HEK293 (cell line): ENCODE data around the gene GALNT13.

Experiments
- CTCF ChIA-PET: fragments of 350-600 bp; formaldehyde crosslinking; extraction: SDS; loops from one replicate; lab custom pipeline; 2021; ENCODE audit warnings: antibody characterized with exemption; lab: Yijun Ruan, JAX
- POLR2A ChIA-PET: fragments of 300-600 bp; formaldehyde crosslinking; extraction: SDS; loops from one replicate; lab custom pipeline; 2020; ENCODE audit warnings: antibody characterized with exemption, inconsistent platforms; lab: Yijun Ruan, JAX
- H3K27ac ChIP-seq: fragments of 200-500 bp; sonication (Bioruptor generic); 2 replicates; pipeline ENCODE4 v1.5.1; 2014; ENCODE audit warnings: low read depth, low read length, control low read depth, inconsistent platforms; ENCODE audit errors: extremely low read depth
- H3K36me3 ChIP-seq, 2 experiments: fragments of 200-500 bp in 1 of 2; sonication (Bioruptor generic) in 1 of 2; 1 replicate in 1 of 2; 2 replicates in 1 of 2; pipeline ENCODE4 v1.5.1; 2014 to 2017; ENCODE audit warnings: inconsistent platforms in 2 of 2, low read length in 2 of 2; ENCODE audit not compliant: control insufficient read depth in 2 of 2, insufficient read depth in 1 of 2
- H3K4me1 ChIP-seq: fragments of 200-500 bp; sonication (Bioruptor generic); 2 replicates; pipeline ENCODE4 v1.5.1; 2014; ENCODE audit warnings: mild to moderate bottlenecking, low read length, inconsistent platforms; ENCODE audit not compliant: control insufficient read depth, insufficient read depth
- H3K4me3 ChIP-seq: 2 replicates; pipeline ENCODE4 v1.5.1; 2011; ENCODE audit warnings: low read depth, mild to moderate bottlenecking, control low read depth, low read length, moderate library complexity
- H3K9me3 ChIP-seq: fragments of 200-500 bp; sonication (Bioruptor generic); 2 replicates; pipeline ENCODE4 v1.5.1; 2014; ENCODE audit warnings: low read depth, low read length, inconsistent platforms; ENCODE audit not compliant: control insufficient read depth, insufficient read depth
- AEBP2 ChIP-seq: fragments of 450-650 bp; formaldehyde crosslinking; IDR thresholded peaks from 2 replicates; pipeline ENCODE4 v1.5.1; 2016; ENCODE audit warnings: missing biosample characterization, missing genetic modification characterization, borderline replicate concordance
- GFI1B ChIP-seq: fragments of 450-650 bp; formaldehyde crosslinking; IDR thresholded peaks from 2 replicates; pipeline ENCODE4 v1.5.1; 2016; ENCODE audit warnings: missing biosample characterization, missing genetic modification characterization
- KLF10 ChIP-seq: fragments of 450-650 bp; IDR thresholded peaks from 2 replicates; pipeline ENCODE4 v1.5.1; 2018; ENCODE audit warnings: missing biosample characterization, mild to moderate bottlenecking, missing genetic modification characterization
- OSR2 ChIP-seq: fragments of 450-650 bp; formaldehyde crosslinking; IDR thresholded peaks from 2 replicates; pipeline ENCODE4 v1.5.1; 2016; ENCODE audit warnings: missing biosample characterization, missing genetic modification characterization
- PRDM1 ChIP-seq: fragments of 450-650 bp; formaldehyde crosslinking; IDR thresholded peaks from 2 replicates; pipeline ENCODE4; 2016; ENCODE audit warnings: missing biosample characterization, missing genetic modification characterization
- REPIN1 ChIP-seq: fragments of 450-650 bp; formaldehyde crosslinking; IDR thresholded peaks from 2 replicates; pipeline ENCODE4 v1.5.1; 2017; ENCODE audit warnings: missing biosample characterization, missing genetic modification characterization, low read depth
- SCRT2 ChIP-seq: fragments of 450-650 bp; formaldehyde crosslinking; IDR thresholded peaks from 2 replicates; pipeline ENCODE4 v1.5.1; 2016; ENCODE audit warnings: missing biosample characterization, missing genetic modification characterization
- SP2 ChIP-seq: fragments of 450-650 bp; formaldehyde crosslinking; IDR thresholded peaks from 2 replicates; pipeline ENCODE4 v1.5.1; 2016; ENCODE audit warnings: missing biosample characterization, missing genetic modification characterization
- TCF7L2 ChIP-seq: IDR thresholded peaks from 2 replicates; pipeline ENCODE4 v1.6.1; 2011; ENCODE audit warnings: low read depth, mild to moderate bottlenecking, inconsistent platforms, low read length, moderate library complexity, borderline replicate concordance
- TRIM28 ChIP-seq: IDR thresholded peaks from 2 replicates; pipeline ENCODE4 v1.6.1; 2011; ENCODE audit warnings: low read length, control low read depth, borderline replicate concordance
- YY1 ChIP-seq: fragments of 450-650 bp; formaldehyde crosslinking; IDR thresholded peaks from 2 replicates; pipeline ENCODE4 v1.5.1; 2018; ENCODE audit warnings: missing biosample characterization, missing genetic modification characterization
- ZFP37 ChIP-seq: fragments of 450-650 bp; formaldehyde crosslinking; IDR thresholded peaks from 2 replicates; pipeline ENCODE4 v1.5.1; 2016; ENCODE audit warnings: missing biosample characterization, missing genetic modification characterization
- ZIC2 ChIP-seq: fragments of 450-650 bp; formaldehyde crosslinking; IDR thresholded peaks from 2 replicates; pipeline ENCODE4 v1.5.1; 2016; ENCODE audit warnings: missing biosample characterization, missing genetic modification characterization
- ZNF10 ChIP-seq: fragments of 450-650 bp; formaldehyde crosslinking; IDR thresholded peaks from 2 replicates; pipeline ENCODE4 v1.5.1; 2017; ENCODE audit warnings: missing biosample characterization, missing genetic modification characterization
- ZNF138 ChIP-seq: fragments of 450-650 bp; formaldehyde crosslinking; IDR thresholded peaks from 2 replicates; pipeline ENCODE4 v1.5.1; 2016; ENCODE audit warnings: missing biosample characterization, missing genetic modification characterization, borderline replicate concordance
- ZNF140 ChIP-seq: fragments of 450-650 bp; formaldehyde crosslinking; IDR thresholded peaks from 2 replicates; pipeline ENCODE4 v1.5.1; 2016; ENCODE audit warnings: missing biosample characterization, missing genetic modification characterization
- ZNF266 ChIP-seq: fragments of 450-650 bp; formaldehyde crosslinking; IDR thresholded peaks from 2 replicates; pipeline ENCODE4 v1.5.1; 2016; ENCODE audit warnings: missing biosample characterization, missing genetic modification characterization, low read depth
- ZNF274 ChIP-seq, 2 experiments: fragments of 200-500 bp in 1 of 2; fragments of 450-650 bp in 1 of 2; sonication (Bioruptor generic) in 1 of 2; formaldehyde crosslinking in 1 of 2; IDR thresholded peaks; 2 replicates each; pipeline versions ENCODE4 v1.5.1 to v1.6.1; 2014 to 2016; ENCODE audit warnings: borderline replicate concordance in 1 of 2, inconsistent platforms in 1 of 2, low read length in 1 of 2, missing biosample characterization in 1 of 2, missing genetic modification characterization in 1 of 2
- ZNF292 ChIP-seq: fragments of 450-650 bp; formaldehyde crosslinking; IDR thresholded peaks from 2 replicates; pipeline ENCODE4 v1.5.1; 2016; ENCODE audit warnings: low read depth, missing biosample characterization, missing genetic modification characterization, borderline replicate concordance
- ZNF335 ChIP-seq: fragments of 450-650 bp; formaldehyde crosslinking; conservative IDR thresholded peaks from 2 replicates; pipeline ENCODE4 v1.5.1; 2016; ENCODE audit warnings: missing biosample characterization, missing genetic modification characterization
- ZNF404 ChIP-seq: fragments of 450-650 bp; formaldehyde crosslinking; IDR thresholded peaks from 2 replicates; pipeline ENCODE4 v1.5.1; 2017; ENCODE audit warnings: missing biosample characterization, missing genetic modification characterization
- ZNF514 ChIP-seq: fragments of 450-650 bp; formaldehyde crosslinking; IDR thresholded peaks from 2 replicates; pipeline ENCODE4 v1.5.1; 2016; ENCODE audit warnings: missing biosample characterization, missing genetic modification characterization
- ZNF529 ChIP-seq: fragments of 450-650 bp; formaldehyde crosslinking; IDR thresholded peaks from 2 replicates; pipeline ENCODE4 v1.5.1; 2017; ENCODE audit warnings: missing genetic modification characterization, missing biosample characterization; ENCODE audit not compliant: insufficient replicate concordance
- ZNF544 ChIP-seq: fragments of 450-650 bp; formaldehyde crosslinking; IDR thresholded peaks from 2 replicates; pipeline ENCODE4 v1.5.0; 2017; ENCODE audit warnings: missing biosample characterization, missing genetic modification characterization
- ZNF560 ChIP-seq: fragments of 450-650 bp; formaldehyde crosslinking; IDR thresholded peaks from 2 replicates; pipeline ENCODE4 v1.5.1; 2017; ENCODE audit warnings: missing biosample characterization, missing genetic modification characterization, borderline replicate concordance
- ZNF561 ChIP-seq: fragments of 450-650 bp; IDR thresholded peaks from 2 replicates; pipeline ENCODE4 v1.5.1; 2018; ENCODE audit warnings: missing biosample characterization, missing genetic modification characterization, borderline replicate concordance
- ZNF692 ChIP-seq: fragments of 450-650 bp; formaldehyde crosslinking; IDR thresholded peaks from 2 replicates; pipeline ENCODE4 v1.5.1; 2016; ENCODE audit warnings: missing biosample characterization, missing genetic modification characterization
- ZNF776 ChIP-seq: fragments of 450-650 bp; formaldehyde crosslinking; IDR thresholded peaks from 2 replicates; pipeline ENCODE4 v1.5.0; 2017; ENCODE audit warnings: missing biosample characterization, missing genetic modification characterization, borderline replicate concordance
- TF ChIP-seq, protein P1 (sequence below): fragments of 450-650 bp; formaldehyde crosslinking; IDR thresholded peaks from 2 replicates; pipeline ENCODE4 v1.5.1; 2016; ENCODE audit warnings: missing biosample characterization, missing genetic modification characterization
- TF ChIP-seq, protein P2 (sequence below): fragments of 450-650 bp; formaldehyde crosslinking; IDR thresholded peaks from 2 replicates; pipeline ENCODE4 v1.5.1; 2016; ENCODE audit warnings: missing biosample characterization, missing genetic modification characterization

Gene GALNT13

GRCh38 chr2:154231021-154231420 is 359.3 kb downstream of the GALNT13 start:
- H3K4me3 ChIP-seq: no peak overlapping the region
- CTCF ChIA-PET: no interaction called here
- TF ChIP-seq ZFP37 (tag by site-specific recombination): no peak
- TF ChIP-seq ZNF10 (tag by site-specific recombination): no peak
- TF ChIP-seq ZNF544: no peak
- no peak for TF ChIP-seq YY1 (tag by site-specific recombination)
- no peak for TF ChIP-seq ZNF529
- no peak for TF ChIP-seq ZNF514 (tag by site-specific recombination)
- no peak for TF ChIP-seq ZIC2 (tag by site-specific recombination)
- TF ChIP-seq ZNF274 (IDR thresholded peaks at IDR 0.05; ENCODE audit: low read length): no peak
- TF ChIP-seq ZNF274 (tag by site-specific recombination; IDR thresholded peaks at IDR 0.05; ENCODE audit: borderline replicate concordance): no peak
- no peak for TF ChIP-seq SP2 (tag by site-specific recombination)
- TF ChIP-seq, all 188 proteins: peak for 0
- Histone ChIP-seq H3K27ac (no peak overlapping the region), H3K9me3 (no peaks in the 10 kb centered on the region), H3K4me1 (no peaks in the 10 kb centered on the region), H3K36me3 (no peaks in the 10 kb centered on the region)
- POLR2A ChIA-PET: no interaction called here

DNA sequence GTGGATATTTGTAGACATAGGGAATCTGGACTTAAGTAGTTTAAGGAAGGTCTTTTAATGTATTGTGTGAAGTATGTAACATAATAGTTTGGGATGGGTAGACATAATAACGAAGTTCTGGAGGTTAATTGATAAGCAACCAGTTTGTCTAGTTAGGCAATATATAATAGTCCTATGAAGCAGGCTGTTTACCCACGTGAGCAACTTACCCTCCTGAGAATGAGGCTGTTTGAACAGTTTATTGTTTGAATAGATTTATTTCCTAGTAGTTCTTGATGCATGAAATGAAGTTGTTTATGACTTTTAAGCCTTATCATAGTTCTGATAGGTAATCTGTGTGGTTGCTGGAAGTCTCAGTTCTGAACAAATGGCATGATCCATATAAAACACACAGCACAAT is 361.5 kb downstream of the GALNT13 start:
- Histone ChIP-seq H3K9me3 (no peaks in the 10 kb centered on the region), H3K27ac (no peak overlapping the region), H3K36me3 (no peaks in the 10 kb centered on the region), H3K4me3 (no peak overlapping the region), H3K4me1 (no peaks in the 10 kb centered on the region)
- ChIA-PET CTCF (no interaction called here), POLR2A (no interaction called here)
- TF ChIP-seq ZNF561 (tag by site-specific recombination) (no peak), SCRT2 (tag by site-specific recombination) (no peak), TRIM28 (no peak), OSR2 (tag by site-specific recombination) (no peak), AEBP2 (tag by site-specific recombination) (no peak), ZNF140 (no peak), ZNF335 (tag by site-specific recombination) (no peak)

GRCh38 chr2:154238252-154238651 is 366.5 kb downstream of the GALNT13 start:
- ChIA-PET POLR2A (no interaction called here), CTCF (no interaction called here)
- Histone ChIP-seq H3K27ac (no peak overlapping the region), H3K9me3 (no peaks in the 10 kb centered on the region), H3K36me3 (no peaks in the 10 kb centered on the region), H3K4me1 (no peaks in the 10 kb centered on the region), H3K4me3 (no peak overlapping the region)
- no peak for TF ChIP-seq GFI1B
- no peak for TF ChIP-seq TCF7L2
- TF ChIP-seq ZNF560: no peak
- TF ChIP-seq, protein P1, sequence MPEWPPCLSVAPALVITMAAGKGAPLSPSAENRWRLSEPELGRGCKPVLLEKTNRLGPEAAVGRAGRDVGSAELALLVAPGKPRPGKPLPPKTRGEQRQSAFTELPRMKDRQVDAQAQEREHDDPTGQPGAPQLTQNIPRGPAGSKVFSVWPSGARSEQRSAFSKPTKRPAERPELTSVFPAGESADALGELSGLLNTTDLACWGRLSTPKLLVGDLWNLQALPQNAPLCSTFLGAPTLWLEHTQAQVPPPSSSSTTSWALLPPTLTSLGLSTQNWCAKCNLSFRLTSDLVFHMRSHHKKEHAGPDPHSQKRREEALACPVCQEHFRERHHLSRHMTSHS: no peak
- TF ChIP-seq ZNF292 (tag by site-specific recombination): no peak
- no peak for TF ChIP-seq KLF10 (tag by site-specific recombination)
- no peak for TF ChIP-seq REPIN1
- TF ChIP-seq PRDM1 (tag by site-specific recombination): no peak
- no peak for TF ChIP-seq ZNF404 (tag by site-specific recombination)
- no peak for TF ChIP-seq ZNF692 (tag by site-specific recombination)
- no peak for TF ChIP-seq ZNF266 (tag by site-specific recombination)
- TF ChIP-seq, protein P2, sequence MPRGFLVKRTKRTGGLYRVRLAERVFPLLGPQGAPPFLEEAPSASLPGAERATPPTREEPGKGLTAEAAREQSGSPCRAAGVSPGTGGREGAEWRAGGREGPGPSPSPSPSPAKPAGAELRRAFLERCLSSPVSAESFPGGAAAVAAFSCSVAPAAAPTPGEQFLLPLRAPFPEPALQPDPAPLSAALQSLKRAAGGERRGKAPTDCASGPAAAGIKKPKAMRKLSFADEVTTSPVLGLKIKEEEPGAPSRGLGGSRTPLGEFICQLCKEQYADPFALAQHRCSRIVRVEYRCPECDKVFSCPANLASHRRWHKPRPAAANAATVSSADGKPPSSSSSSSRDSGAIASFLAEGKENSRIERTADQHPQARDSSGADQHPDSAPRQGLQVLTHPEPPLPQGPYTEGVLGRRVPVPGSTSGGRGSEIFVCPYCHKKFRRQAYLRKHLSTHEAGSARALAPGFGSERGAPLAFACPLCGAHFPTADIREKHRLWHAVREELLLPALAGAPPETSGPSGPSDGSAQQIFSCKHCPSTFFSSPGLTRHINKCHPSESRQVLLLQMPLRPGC: no peak
- no peak for TF ChIP-seq ZNF529
- no peak for TF ChIP-seq ZNF776 (tag by site-specific recombination)
- TF ChIP-seq ZNF138 (tag by site-specific recombination): no peak
